A549 (cell line): Measurements from ENCODE around the gene ZSWIM3. TPM values are rescaled to one million over a fixed set of nuclear protein-coding genes. Genes with fewer than 3 reads are reported as not detected.
A peak's percentile ranks its signal among the peaks of the same experiment; 100 is the strongest.

Source experiments
- ATAC-seq, 2 experiments: fragments of 200-7000 bp in 1 of 2; fragments of >200 bp in 1 of 2; cut with Nextera tagmentation in 1 of 2; cut with Tn5 transposase in 1 of 2; 3 replicates each; pipeline versions ENCODE4 v1.8.0 to v1.9.1; 2018 to 2020; ENCODE audit warnings: mild to moderate bottlenecking in 1 of 2, moderate library complexity in 1 of 2
- CTCF ChIA-PET: fragments of 300-600 bp; sonication (Branson Sonifier 250); formaldehyde crosslinking; extraction: SDS; loops from one replicate; lab custom pipeline; 2021; ENCODE audit warnings: antibody characterized with exemption, inconsistent platforms; lab: Yijun Ruan, JAX
- POLR2A ChIA-PET: fragments of 350-600 bp; formaldehyde crosslinking; extraction: SDS; loops from one replicate; lab custom pipeline; 2021; ENCODE audit warnings: antibody characterized with exemption, inconsistent platforms; lab: Yijun Ruan, JAX
- DNase-seq, 2 experiments: peaks; one replicate each; pipeline versions ENCODE4 v3.0.0 to v3.0.0-alpha.2; 2011 to 2016; ENCODE audit warnings: low read depth in 1 of 2, low spot score in 1 of 2
- FAIRE-seq: peaks from 2 replicates; lab custom pipeline; 2011; peaks lifted over from hg19 to GRCh38; lab: Jason Lieb, UNC
- H3K27ac ChIP-seq, 2 experiments: fragments of >200 bp; sonication (Bioruptor Twin); formaldehyde crosslinking; 3 replicates each; pipeline ENCODE4 v1.5.1; 2016 to 2017
- H3K4me1 ChIP-seq: fragments of >200 bp; sonication (Bioruptor Twin); formaldehyde crosslinking; 3 replicates; pipeline ENCODE4 v1.6.1; 2016
- H3K4me2 ChIP-seq: fragments of >200 bp; sonication (Bioruptor Twin); formaldehyde crosslinking; 3 replicates; pipeline ENCODE4 v1.6.1; 2016
- H3K4me3 ChIP-seq: fragments of >200 bp; sonication (Bioruptor Twin); formaldehyde crosslinking; 3 replicates; pipeline ENCODE4 v1.5.1; 2016
- H3K9me3 ChIP-seq: fragments of >200 bp; sonication (Bioruptor Twin); formaldehyde crosslinking; 3 replicates; pipeline ENCODE4 v1.6.1; 2016
- BHLHE40 ChIP-seq: IDR thresholded peaks from 2 replicates; pipeline ENCODE4 v1.6.1; 2012; ENCODE audit warnings: low read depth, low read length, inconsistent platforms
- CBX2 ChIP-seq: fragments of 200-600 bp; sonication (generic); IDR thresholded peaks from 2 replicates; pipeline ENCODE4 v1.6.1; 2016; ENCODE audit warnings: low read depth, mild to moderate bottlenecking, borderline replicate concordance
- CHD4 ChIP-seq: fragments of 200-600 bp; sonication (generic); IDR thresholded peaks from 2 replicates; pipeline ENCODE4 v1.6.1; 2016; ENCODE audit warnings: antibody characterized with exemption, mild to moderate bottlenecking, borderline replicate concordance
- ELK1 ChIP-seq: fragments of 150-350 bp; IDR thresholded peaks from 2 replicates; pipeline ENCODE4 v1.6.1; 2014; ENCODE audit warnings: low read depth, mild to moderate bottlenecking, low read length
- FOSL2 ChIP-seq, 2 experiments: fragments of 450-650 bp in 1 of 2; fragments of >200 bp in 1 of 2; sonication (Bioruptor Twin) in 1 of 2; formaldehyde crosslinking; IDR thresholded peaks; 2 replicates each; pipeline versions ENCODE4 v1.5.0 to v1.6.1; 2016 to 2020; ENCODE audit warnings: mild to moderate bottlenecking in 1 of 2, moderate library complexity in 1 of 2
- GATA3 ChIP-seq: IDR thresholded peaks from 2 replicates; pipeline ENCODE4 v1.6.1; 2012; ENCODE audit warnings: borderline replicate concordance
- HES2 ChIP-seq: fragments of >200 bp; sonication (Bioruptor Twin); formaldehyde crosslinking; IDR thresholded peaks from 2 replicates; pipeline ENCODE4 v1.6.1; 2016
- HEYL ChIP-seq: fragments of 250-450 bp; sonication (Bioruptor Pico); IDR thresholded peaks from 2 replicates; pipeline ENCODE4 v1.8.0; 2021; ENCODE audit warnings: mild to moderate bottlenecking, moderate library complexity
- HOXB13 ChIP-seq: fragments of 250-450 bp; sonication (Bioruptor Pico); IDR thresholded peaks from 2 replicates; pipeline ENCODE4 v1.5.0; 2020; ENCODE audit warnings: low read depth, mild to moderate bottlenecking, moderate library complexity
- HOXB5 ChIP-seq: fragments of 250-450 bp; sonication (Bioruptor Pico); IDR thresholded peaks from 2 replicates; pipeline ENCODE4 v1.5.0; 2020; ENCODE audit warnings: mild to moderate bottlenecking, moderate library complexity
- KDM1A ChIP-seq: fragments of 200-600 bp; sonication (generic); IDR thresholded peaks from 2 replicates; pipeline ENCODE4 v1.6.1; 2016; ENCODE audit warnings: low read depth, mild to moderate bottlenecking
- MAX ChIP-seq: IDR thresholded peaks from 2 replicates; pipeline ENCODE4 v1.6.1; 2012
- MYC ChIP-seq: IDR thresholded peaks from 2 replicates; pipeline ENCODE4 v1.6.1; 2012; ENCODE audit warnings: mild to moderate bottlenecking, inconsistent platforms, low read length, improper control_type of control experiment, borderline replicate concordance
- NPAS2 ChIP-seq: fragments of 250-450 bp; sonication (Bioruptor Pico); IDR thresholded peaks from 2 replicates; pipeline ENCODE4 v1.8.0; 2022; ENCODE audit warnings: mild to moderate bottlenecking, moderate library complexity, borderline replicate concordance
- POLR2A ChIP-seq: IDR thresholded peaks from 2 replicates; pipeline ENCODE4 v1.6.1; 2012; ENCODE audit warnings: mild to moderate bottlenecking, low read length
- POLR2AphosphoS2 ChIP-seq: conservative IDR thresholded peaks from 2 replicates; pipeline ENCODE4 v1.6.1; 2012; ENCODE audit warnings: low read length, improper control_type of control experiment, inconsistent platforms
- RAD21 ChIP-seq, 2 experiments: fragments of >200 bp in 1 of 2; sonication (Bioruptor Twin) in 1 of 2; formaldehyde crosslinking in 1 of 2; IDR thresholded peaks in 1 of 2; conservative IDR thresholded peaks in 1 of 2; 2 replicates in 1 of 2; 3 replicates in 1 of 2; pipeline ENCODE4 v1.6.1; 2012 to 2018; ENCODE audit warnings: inconsistent platforms in 1 of 2
- RARB ChIP-seq: fragments of 250-450 bp; sonication (Bioruptor Pico); IDR thresholded peaks from 2 replicates; pipeline ENCODE4 v1.8.0; 2021; ENCODE audit warnings: mild to moderate bottlenecking, moderate library complexity
- REST ChIP-seq: fragments of 200-600 bp; sonication (generic); IDR thresholded peaks from 2 replicates; pipeline ENCODE4 v1.6.1; 2016; ENCODE audit warnings: antibody characterized with exemption, mild to moderate bottlenecking, moderate library complexity
- RFX5 ChIP-seq: fragments of 450-650 bp; IDR thresholded peaks from 2 replicates; pipeline ENCODE4 v1.7.1; 2014; ENCODE audit warnings: antibody characterized with exemption, mild to moderate bottlenecking, moderate library complexity
- RNF2 ChIP-seq: fragments of 200-600 bp; sonication (generic); IDR thresholded peaks from 2 replicates; pipeline ENCODE4 v1.6.1; 2016; ENCODE audit warnings: low read depth, mild to moderate bottlenecking, antibody characterized with exemption, moderate library complexity, borderline replicate concordance
- SMC3 ChIP-seq: fragments of >200 bp; sonication (Bioruptor Twin); formaldehyde crosslinking; IDR thresholded peaks from 3 replicates; pipeline ENCODE4 v1.6.1; 2018; ENCODE audit warnings: inconsistent platforms
- USF2 ChIP-seq: fragments of 450-650 bp; IDR thresholded peaks from 2 replicates; pipeline ENCODE4 v1.6.1; 2014; ENCODE audit warnings: antibody characterized with exemption
- ZFP36 ChIP-seq: fragments of 450-650 bp; IDR thresholded peaks from 2 replicates; pipeline ENCODE4 v1.6.1; 2014; ENCODE audit warnings: borderline replicate concordance; ENCODE audit not compliant: partially characterized antibody
- ZNF302 ChIP-seq: fragments of 250-450 bp; sonication (Bioruptor Pico); IDR thresholded peaks from 2 replicates; pipeline ENCODE4 v1.9.0; 2021; ENCODE audit warnings: inconsistent platforms, mild to moderate bottlenecking, moderate library complexity
- WGBS: methylation state at CpG from one replicate; pipeline ENCODE4 v1.1.6; 2017; ENCODE audit errors: missing lambda C conversion rate; 5-methylcytosine and 5-hydroxymethylcytosine counted together
- polyA plus RNA-seq, 4 experiments: library from polyadenylated mRNA; depleted of rRNA in 3 of 4; stranded (reverse); fragments of >200 nt; fragmentation: RNase III in 1 of 4; extraction: RNeasy Plus Mini Kit Qiagen cat#74134 plus additional on column Dnase treatment in 1 of 4; gene quantifications; 2 replicates in 3 of 4; 3 replicates in 1 of 4; pipeline ENCODE4 v1.2.3, GENCODE V29; 2011 to 2017
- TF ChIP-seq, protein P1 (sequence below): fragments of 250-450 bp; sonication (Bioruptor Pico); IDR thresholded peaks from 2 replicates; pipeline ENCODE4 v1.5.0; 2021; ENCODE audit warnings: mild to moderate bottlenecking, moderate library complexity, borderline replicate concordance

The ZSWIM3 gene
- polyA plus RNA-seq, 2 of the 4 experiments (the other 2 are of a cell fraction): 1.1 to 1.3 TPM

DNA sequence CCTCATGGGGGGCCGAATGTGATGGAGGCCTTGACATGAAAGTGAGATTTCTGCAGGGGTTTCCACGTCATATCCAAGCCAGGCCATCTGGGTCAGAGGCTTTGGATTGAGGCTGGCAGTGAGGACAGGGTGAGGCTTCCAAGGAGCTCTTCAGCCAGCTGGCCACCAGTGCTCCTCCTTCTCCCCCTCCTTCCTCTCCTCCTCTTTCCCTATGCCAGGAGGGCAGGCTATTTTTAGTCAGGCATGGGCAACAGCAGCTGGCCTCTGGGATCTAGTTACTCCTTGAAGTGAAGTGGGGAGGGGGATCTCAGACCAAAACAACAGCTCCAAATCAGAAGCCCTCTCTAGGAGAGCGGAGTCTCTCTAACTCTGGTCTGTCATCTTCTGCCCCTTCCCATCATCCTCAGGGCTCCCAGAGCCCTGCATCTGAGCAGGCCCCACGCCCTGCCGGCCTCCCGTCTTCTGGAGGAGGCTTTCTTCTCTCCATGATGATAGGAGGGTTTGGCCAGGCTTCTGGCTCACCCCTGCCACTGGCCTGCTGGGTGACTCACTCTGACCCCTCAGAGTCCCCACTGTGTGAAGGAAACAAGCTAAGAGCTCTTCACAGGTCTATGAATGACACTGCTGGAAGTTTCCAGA, 30.9 kb upstream of the ZSWIM3 start:
- no peak overlapping the region for H3K4me2 ChIP-seq
- H3K27ac ChIP-seq: 0 out of 6 replicates have a peak overlapping the region, but pooled peaks of 1 of the 2 experiments have one; percentile 6
- DNase-seq (no peak), FAIRE-seq (no peak), ATAC-seq (peak in 1 of 2 experiments; percentile 18; a peak in 1 of 6 replicates)
- TF ChIP-seq SMC3 (no peak), HEYL (no peak), ZNF302 (CRISPR knock-in tag) (no peak), CHD4 (no peak), KDM1A (no peak), NPAS2 (CRISPR knock-in tag) (no peak), BHLHE40 (no peak), HOXB5 (CRISPR knock-in tag) (no peak), ELK1 (no peak), POLR2A (no peak), RAD21 (conservative IDR thresholded peaks at IDR 0.05 in 1 of 2, IDR thresholded peaks at IDR 0.05 in 1 of 2) (no peak), RFX5 (no peak), ZFP36 (no peak)
- peaks cover 10% of the 10 kb centered on the region; the same call in 2 of the 3 replicates for H3K4me1 ChIP-seq
- 66% methylated on average over 6 of the region's 6 CpGs for WGBS
- POLR2A ChIA-PET: interaction anchor here (1.6 kb wide), 1 partner anchor 54 kb away, joined by 4 read pairs; the partner anchor contains the start of gene ZSWIM1
- H3K9me3 ChIP-seq: no peaks in the 10 kb centered on the region
- CTCF ChIA-PET: interaction anchor here (1.2 to 1.6 kb wide), 4 partner anchors 10 to 143 kb away, joined by 3 to 7 read pairs (median 4); no protein-coding TSS in a partner anchor
- no peak overlapping the region for H3K4me3 ChIP-seq

DNA sequence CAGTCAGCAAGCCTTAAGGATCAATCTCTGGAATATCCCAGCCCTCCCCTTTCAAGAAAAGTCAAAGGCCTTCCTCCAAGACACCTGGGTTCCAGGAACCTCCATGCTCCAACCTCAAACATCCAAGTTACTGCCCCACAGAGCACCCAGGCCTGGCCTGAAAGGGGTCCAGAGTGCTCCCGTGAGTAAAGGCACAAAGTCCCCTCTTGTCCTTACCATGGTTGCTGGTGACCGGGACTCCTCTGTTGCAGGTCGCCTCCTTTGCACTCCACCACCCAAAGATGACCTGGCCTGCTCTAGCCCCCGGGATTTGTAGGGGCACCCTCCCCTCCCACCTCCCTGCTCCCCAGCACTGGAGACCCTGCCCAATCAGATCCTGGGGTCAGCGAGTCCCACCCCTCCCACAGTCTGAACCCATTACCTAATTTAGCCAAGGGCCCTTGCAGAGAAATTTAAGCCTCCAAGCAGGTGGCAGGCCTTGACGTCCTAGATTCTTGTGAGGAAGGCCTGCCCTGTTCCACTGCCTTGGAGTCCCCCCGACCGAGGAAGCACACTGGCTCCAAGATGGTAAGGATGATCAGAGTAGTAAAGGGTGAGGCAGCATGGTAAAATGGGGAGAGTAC, 30.3 kb upstream of the ZSWIM3 start, which contains the start of gene TNNC2:
Gene TNNC2, minus strand, starts transcription at position 283 of the 623 bp plus-strand sequence. Its CDS starts 64 bp downstream, at position 219.
- 76% methylated on average over 8 of the region's 8 CpGs for WGBS
- CTCF ChIA-PET: interaction anchor here (1.0 to 1.4 kb wide), 4 partner anchors 10 to 135 kb away, joined by 3 to 7 read pairs (median 4); no protein-coding TSS in a partner anchor
- no peak within 1 kb of the TSS for H3K4me2 ChIP-seq
- no peak for FAIRE-seq
- no peak within 1 kb of the TSS for H3K4me3 ChIP-seq
- no peak for TF ChIP-seq HOXB5 (CRISPR knock-in tag)
- TF ChIP-seq FOSL2 (IDR thresholded peaks at IDR 0.05): no peak
- no peak for TF ChIP-seq FOSL2 (CRISPR knock-in tag; IDR thresholded peaks at IDR 0.05)
- TF ChIP-seq REST: no peak
- no peak for TF ChIP-seq CBX2
- no peak for TF ChIP-seq MYC
- TF ChIP-seq HES2: no peak
- no peak for TF ChIP-seq GATA3
- TF ChIP-seq HOXB13: no peak
- no peak for TF ChIP-seq USF2
- no peak for TF ChIP-seq RNF2
- no peak for TF ChIP-seq RARB
- TF ChIP-seq HEYL: no peak
- no peak for TF ChIP-seq MAX
- TF ChIP-seq POLR2A: no peak
- TF ChIP-seq POLR2AphosphoS2: no peak
- TF ChIP-seq, protein P1, sequence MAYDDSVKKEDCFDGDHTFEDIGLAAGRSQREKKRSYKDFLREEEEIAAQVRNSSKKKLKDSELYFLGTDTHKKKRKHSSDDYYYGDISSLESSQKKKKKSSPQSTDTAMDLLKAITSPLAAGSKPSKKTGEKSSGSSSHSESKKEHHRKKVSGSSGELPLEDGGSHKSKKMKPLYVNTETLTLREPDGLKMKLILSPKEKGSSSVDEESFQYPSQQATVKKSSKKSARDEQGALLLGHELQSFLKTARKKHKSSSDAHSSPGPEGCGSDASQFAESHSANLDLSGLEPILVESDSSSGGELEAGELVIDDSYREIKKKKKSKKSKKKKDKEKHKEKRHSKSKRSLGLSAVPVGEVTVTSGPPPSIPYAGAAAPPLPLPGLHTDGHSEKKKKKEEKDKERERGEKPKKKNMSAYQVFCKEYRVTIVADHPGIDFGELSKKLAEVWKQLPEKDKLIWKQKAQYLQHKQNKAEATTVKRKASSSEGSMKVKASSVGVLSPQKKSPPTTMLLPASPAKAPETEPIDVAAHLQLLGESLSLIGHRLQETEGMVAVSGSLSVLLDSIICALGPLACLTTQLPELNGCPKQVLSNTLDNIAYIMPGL: no peak
- no peak for TF ChIP-seq CHD4
- TF ChIP-seq, all 56 proteins: peak for 0
- Histone ChIP-seq H3K9me3 (no peaks in the 10 kb centered on the region), H3K27ac (0 out of 6 replicates have a peak within 1 kb of the TSS, but pooled peaks of 1 of the 2 experiments have one; percentile 6), H3K4me1 (peaks cover 10% of the 10 kb centered on the region; the same call in 2 of the 3 replicates)
- ATAC-seq (no peak), DNase-seq (no peak)
- POLR2A ChIA-PET: interaction anchor here (1.6 kb wide), 1 partner anchor 54 kb away, joined by 4 read pairs; the partner anchor contains the start of gene ZSWIM1
